WTC11 (cell line): ENCODE measurements around the gene TAPBP.

Experiments
- KAT7 ChIP-seq: sonication (generic); formaldehyde crosslinking; IDR thresholded peaks from 2 replicates; pipeline ENCODE4 v1.8.1; 2023; ENCODE audit warnings: missing genetic modification reagents, mild to moderate bottlenecking, borderline replicate concordance
- TF ChIP-seq, protein P1 (sequence below): fragments of 200-600 bp; IDR thresholded peaks from 2 replicates; pipeline ENCODE4 v1.8.0; 2022; ENCODE audit warnings: antibody characterized with exemption
- TF ChIP-seq, protein P2 (sequence below): sonication (generic); formaldehyde crosslinking; IDR thresholded peaks from 2 replicates; pipeline ENCODE4 v1.8.0; 2022; ENCODE audit warnings: mild to moderate bottlenecking, missing genetic modification reagents

DNA sequence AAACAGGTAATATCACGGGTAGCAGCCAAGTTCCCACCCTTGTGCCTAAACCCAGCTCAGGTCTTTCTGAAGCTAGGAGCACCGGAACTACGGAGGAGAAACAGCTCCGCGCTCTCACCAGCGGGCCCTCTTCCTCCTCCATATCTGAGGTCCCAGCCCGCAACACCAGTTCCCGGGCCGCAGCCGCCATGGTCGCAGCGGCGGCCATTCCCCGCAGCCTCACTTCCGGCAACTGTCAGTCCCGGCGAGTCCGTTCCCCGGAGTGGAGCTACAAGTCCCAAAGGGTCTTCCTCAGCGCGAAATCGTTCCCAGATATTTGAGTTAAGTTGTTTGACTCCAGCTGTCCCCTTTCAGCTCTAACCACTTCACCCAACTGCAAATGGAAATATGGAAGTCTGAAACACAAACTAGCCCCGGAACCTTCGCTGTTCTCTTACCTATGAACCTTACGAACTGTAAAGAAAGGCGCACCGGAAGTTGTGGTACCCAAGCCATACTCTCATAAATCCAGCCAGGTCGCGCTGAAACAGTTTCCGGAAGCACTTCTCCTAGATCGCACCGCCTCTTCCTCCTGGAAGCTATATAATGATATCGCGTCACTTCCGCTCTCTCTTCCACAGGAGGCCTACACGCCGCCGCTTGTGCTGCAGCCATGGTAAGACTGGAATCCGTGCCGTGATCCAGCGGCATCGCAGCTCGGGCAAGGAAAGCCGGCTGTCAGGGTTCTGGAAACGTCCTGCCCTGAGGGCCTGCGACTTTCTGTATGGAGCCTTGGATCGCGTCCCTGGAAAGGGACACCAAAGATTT lies 42.2 kb downstream of the TAPBP start, which contains the start of the genes RPS18 and VPS52:
- TF ChIP-seq, protein P1, sequence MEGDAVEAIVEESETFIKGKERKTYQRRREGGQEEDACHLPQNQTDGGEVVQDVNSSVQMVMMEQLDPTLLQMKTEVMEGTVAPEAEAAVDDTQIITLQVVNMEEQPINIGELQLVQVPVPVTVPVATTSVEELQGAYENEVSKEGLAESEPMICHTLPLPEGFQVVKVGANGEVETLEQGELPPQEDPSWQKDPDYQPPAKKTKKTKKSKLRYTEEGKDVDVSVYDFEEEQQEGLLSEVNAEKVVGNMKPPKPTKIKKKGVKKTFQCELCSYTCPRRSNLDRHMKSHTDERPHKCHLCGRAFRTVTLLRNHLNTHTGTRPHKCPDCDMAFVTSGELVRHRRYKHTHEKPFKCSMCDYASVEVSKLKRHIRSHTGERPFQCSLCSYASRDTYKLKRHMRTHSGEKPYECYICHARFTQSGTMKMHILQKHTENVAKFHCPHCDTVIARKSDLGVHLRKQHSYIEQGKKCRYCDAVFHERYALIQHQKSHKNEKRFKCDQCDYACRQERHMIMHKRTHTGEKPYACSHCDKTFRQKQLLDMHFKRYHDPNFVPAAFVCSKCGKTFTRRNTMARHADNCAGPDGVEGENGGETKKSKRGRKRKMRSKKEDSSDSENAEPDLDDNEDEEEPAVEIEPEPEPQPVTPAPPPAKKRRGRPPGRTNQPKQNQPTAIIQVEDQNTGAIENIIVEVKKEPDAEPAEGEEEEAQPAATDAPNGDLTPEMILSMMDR, result no peak
- TF ChIP-seq, protein P2, sequence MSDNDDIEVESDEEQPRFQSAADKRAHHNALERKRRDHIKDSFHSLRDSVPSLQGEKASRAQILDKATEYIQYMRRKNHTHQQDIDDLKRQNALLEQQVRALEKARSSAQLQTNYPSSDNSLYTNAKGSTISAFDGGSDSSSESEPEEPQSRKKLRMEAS, result peak; percentile 98
- TF ChIP-seq KAT7 (CRISPR knock-in tag), result no peak; the same call in 1 of the 2 replicates
